H1 (cell line): ENCODE results near the gene PHRF1. TPM values are rescaled to one million over a fixed set of nuclear protein-coding genes. Genes with fewer than 3 reads are reported as not detected.

Experiments
- ASH2L ChIP-seq: fragments of 200-600, 300-600 bp; sonication (generic); IDR thresholded peaks from one replicate; pipeline ENCODE4 v1.7.1; 2017; ENCODE audit warnings: low read length
- CHD7 ChIP-seq: fragments of 300-600 bp; sonication (generic); IDR thresholded peaks from 2 replicates; pipeline ENCODE4 v1.7.1; 2012; ENCODE audit warnings: low read length, moderate library complexity, mild to moderate bottlenecking, inconsistent platforms; ENCODE audit not compliant: insufficient replicate concordance
- GABPA ChIP-seq: IDR thresholded peaks from 2 replicates; pipeline ENCODE4 v1.6.1; 2011; ENCODE audit warnings: mild to moderate bottlenecking, low read length, moderate library complexity, borderline replicate concordance; ENCODE audit not compliant: insufficient read depth
- HDAC6 ChIP-seq: IDR thresholded peaks from one replicate; pipeline ENCODE4 v1.7.1; 2012; ENCODE audit warnings: low read depth, mild to moderate bottlenecking, inconsistent platforms, low read length, moderate library complexity
- JUND ChIP-seq: IDR thresholded peaks from 2 replicates; pipeline ENCODE4 v1.6.1; 2011; ENCODE audit warnings: mild to moderate bottlenecking, improper control_type of control experiment, low read length
- NRF1 ChIP-seq: IDR thresholded peaks from 2 replicates; pipeline ENCODE4 v1.6.1; 2011; ENCODE audit warnings: mild to moderate bottlenecking, low read depth, low read length, improper control_type of control experiment
- POLR2AphosphoS5 ChIP-seq: IDR thresholded peaks from 2 replicates; pipeline ENCODE4 v1.6.1; 2011; ENCODE audit warnings: low read depth, low read length
- RFX5 ChIP-seq: IDR thresholded peaks from 2 replicates; pipeline ENCODE4 v1.6.1; 2011; ENCODE audit warnings: low read depth, low read length, improper control_type of control experiment, borderline replicate concordance
- SIN3A ChIP-seq, 2 experiments: IDR thresholded peaks in 1 of 2; conservative IDR thresholded peaks in 1 of 2; 2 replicates each; pipeline ENCODE4 v1.6.1; 2011 to 2012; ENCODE audit warnings: low read length in 2 of 2, improper control_type of control experiment in 1 of 2, low read depth in 1 of 2, mild to moderate bottlenecking in 1 of 2
- SUZ12 ChIP-seq: fragments of 200-600 bp; sonication (generic); IDR thresholded peaks from 2 replicates; pipeline ENCODE4 v1.6.1; 2012; ENCODE audit warnings: mild to moderate bottlenecking, inconsistent platforms, low read length, moderate library complexity, mixed read lengths
- polyA plus RNA-seq, 7 experiments: library from polyadenylated mRNA; depleted of rRNA in 3 of 7; stranded (reverse) in 5 of 7; unstranded in 2 of 7; fragments of >200 nt in 5 of 7; fragments of 200-250 nt in 2 of 7; gene quantifications; 1 replicate in 5 of 7; 2 replicates in 1 of 7; 4 replicates in 1 of 7; pipeline versions ENCODE4 v1.2.1 to v1.2.3, GENCODE V29; 2011 to 2013; ENCODE audit warnings: missing spikeins in 2 of 7, mixed read lengths in 2 of 7
- total RNA-seq: library from RNA; stranded (reverse); fragmentation: NEBNext Ultra II Directional; extraction: Animal tissue kit (Norgen Biotek cat#: 25700); gene quantifications from 2 replicates; pipeline ENCODE4 v1.2.1, GENCODE V29; 2021

Gene PHRF1
- total and polyA plus RNA-seq, 2 of the 8 experiments (the other 6 are each of a cell fraction or from before 2014, with no cell fraction given): 13.4 to 37.3 TPM

DNA sequence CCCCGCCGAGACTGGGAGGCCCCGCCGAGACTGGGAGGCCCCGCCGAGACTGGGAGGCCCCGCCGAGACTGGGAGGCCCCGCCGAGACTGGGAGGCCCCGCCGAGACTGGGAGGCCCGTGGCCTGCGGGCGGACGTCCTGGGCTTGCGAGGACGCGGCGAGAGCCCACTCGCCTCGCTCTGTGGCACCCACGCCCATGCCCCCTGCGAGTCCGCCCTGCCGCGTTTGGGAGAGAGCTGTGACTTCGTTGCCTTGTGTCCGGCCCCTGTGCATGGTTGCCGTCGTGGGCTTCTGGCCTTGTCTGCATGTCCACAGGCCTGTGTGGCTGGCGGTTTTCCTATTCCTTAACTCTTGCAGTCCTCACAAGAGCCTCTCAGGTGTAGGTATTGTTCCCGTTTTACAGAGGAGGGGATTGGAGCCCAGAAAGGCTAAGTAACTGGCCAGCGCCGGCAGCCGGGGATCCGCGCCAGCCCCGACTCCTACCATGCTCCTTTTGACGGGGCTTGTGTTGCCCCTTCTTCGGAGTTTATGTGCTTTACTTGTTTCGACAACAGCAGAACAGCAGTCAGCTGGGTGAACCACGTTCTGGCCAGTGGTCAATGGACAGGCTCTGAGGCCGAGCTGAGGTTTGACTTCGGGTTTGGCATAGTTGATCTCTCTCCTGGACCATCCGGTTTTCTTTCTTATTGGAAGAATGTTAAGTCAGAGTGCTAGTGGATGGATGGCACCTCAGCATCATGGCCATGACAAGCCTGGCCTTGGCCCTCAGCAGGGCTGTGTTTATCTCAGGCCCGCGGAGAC, 741 bp downstream of the PHRF1 start (continued):
- no peak for TF ChIP-seq CHD7
- peak; percentile 20 for TF ChIP-seq ASH2L
- TF ChIP-seq HDAC6: no peak
- TF ChIP-seq SUZ12: no peak
- TF ChIP-seq RFX5: no peak
- TF ChIP-seq JUND: no peak
- 0 out of 4 replicates have a peak, but pooled peaks of 1 of the 2 experiments have one; percentile 19 for TF ChIP-seq SIN3A (conservative IDR thresholded peaks at IDR 0.05 in 1 of 2, IDR thresholded peaks at IDR 0.05 in 1 of 2; ENCODE audit: low read depth in 1 of 2, low read length in 2 of 2)
- TF ChIP-seq NRF1: no peak
- no peak for TF ChIP-seq GABPA
- TF ChIP-seq POLR2AphosphoS5: no peak
